ENCODE measurements around the gene INF2. TPM values are rescaled to one million over a fixed set of nuclear protein-coding genes. Genes with fewer than 3 reads are reported as not detected.

Gene INF2
- polyA plus RNA-seq, 10 donors, result 31.6 to 57.0 (median 43.3) TPM

DNA sequence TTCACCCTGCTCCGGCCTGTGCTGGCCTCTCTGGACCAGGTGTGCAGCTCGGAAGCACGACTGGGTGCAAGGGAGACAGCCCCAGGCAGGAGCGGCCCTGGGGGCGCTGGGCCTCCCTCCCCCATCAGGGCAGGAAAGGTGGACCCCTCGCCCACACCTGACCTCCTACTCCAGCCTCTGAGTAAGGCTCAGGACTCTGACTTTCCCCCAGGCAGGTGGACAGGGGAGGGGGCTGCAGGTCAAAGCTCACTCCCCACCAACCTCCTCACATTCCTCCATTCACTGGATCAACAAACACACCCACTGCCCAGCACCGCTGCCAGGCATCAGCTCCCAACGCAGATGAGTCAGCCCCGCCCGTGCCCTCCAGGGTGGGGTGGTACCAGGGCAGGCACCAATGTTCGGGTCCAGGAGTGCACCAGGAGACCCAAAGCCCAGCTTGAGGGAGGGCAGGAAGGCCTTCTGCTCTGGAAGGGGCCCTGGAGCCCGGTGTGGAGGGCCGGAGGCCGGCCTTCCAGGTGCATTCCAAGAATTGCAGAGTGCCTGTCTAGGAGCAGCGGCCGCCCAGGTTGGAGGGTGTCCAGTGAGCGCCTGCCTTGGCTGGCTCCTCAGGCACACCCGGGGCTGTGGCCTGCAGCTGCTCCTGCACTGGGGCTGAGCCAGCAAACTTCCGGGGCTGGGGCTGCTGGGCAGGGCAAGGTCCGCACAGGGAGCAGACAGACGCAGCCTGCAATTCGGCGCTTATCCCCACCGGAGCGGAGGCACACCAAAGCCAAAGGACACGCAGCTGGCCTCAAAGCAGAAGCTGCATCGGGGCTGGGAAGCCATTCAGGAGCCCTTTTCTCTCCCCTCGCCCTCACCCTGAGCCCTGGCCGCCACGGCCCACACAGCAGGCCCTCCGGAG, 1.6 kb upstream of the INF2 start:
- DNase-seq, result peak; percentile 71 to 88 (median 78)

DNA sequence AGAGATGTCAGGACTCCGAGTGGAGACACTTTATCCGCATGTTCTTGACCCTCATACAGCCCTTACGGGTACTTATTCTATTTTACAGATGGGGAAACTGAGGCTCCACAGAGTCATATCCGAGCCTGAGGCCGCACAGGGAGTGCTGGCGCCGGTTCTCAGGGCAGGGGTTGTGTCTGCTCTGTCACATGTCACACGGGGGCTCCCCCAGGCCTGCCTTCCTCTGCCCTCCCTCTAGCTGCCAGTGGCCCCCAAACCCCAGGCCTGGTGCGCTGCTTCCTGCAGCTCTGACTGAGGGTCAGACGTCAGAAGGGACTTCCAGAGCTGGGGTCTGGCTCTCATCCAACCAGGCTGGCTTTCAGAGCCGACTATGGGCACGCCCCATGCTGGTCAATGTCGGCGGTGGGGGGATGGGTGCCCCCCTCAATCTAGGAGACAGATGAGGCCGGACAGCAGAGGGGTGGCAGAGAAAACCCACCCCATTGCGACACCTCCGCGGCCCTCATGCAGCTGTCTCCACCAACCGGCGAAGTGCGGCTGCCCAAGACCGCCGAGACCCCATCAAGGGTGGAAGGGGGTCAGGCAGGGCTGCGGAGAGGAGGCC, 811 bp upstream of the INF2 start:
- peak in 1 of 3 donors; percentile 67 for DNase-seq

DNA sequence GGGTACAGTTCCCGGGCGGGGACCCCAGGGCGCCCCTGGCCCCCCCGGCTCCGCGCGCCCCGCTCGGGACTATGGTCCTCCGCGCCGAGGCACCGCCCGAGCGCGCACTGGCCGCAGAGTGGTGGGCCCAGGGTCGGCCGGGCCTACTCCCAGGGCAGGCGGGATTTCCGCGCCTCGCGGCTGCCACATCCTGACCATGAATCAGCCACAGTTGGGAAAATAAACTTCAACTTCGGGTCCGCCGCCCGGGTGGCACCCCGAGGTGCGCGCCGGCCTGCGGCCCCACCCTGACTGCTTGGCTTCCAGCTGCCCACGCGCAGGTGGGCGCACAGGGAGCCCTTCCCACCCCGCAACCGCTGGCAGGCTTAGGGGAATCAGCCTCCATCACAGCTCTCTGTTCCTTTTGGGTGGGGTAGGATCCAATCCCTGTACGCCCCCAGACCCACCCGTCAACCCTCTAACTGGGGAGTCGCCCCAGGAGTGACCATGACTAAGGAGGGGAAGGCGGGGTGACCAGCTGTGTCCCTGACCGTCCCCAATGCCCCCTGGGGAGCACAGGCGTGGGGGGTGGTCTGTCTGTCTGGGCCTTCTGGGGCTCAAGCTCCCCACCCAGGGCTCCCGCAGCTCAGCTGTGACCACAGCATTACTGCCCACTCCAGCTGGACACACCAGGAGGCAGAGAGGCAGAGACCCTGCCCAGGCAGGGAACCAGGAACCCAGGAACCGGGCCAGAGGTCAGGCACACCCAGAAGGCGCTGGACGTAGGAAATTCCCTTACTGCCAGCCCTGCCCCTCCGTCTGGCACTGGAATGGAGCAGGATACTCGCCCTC, 678 bp downstream of the INF2 start:
- no peak for DNase-seq

DNA sequence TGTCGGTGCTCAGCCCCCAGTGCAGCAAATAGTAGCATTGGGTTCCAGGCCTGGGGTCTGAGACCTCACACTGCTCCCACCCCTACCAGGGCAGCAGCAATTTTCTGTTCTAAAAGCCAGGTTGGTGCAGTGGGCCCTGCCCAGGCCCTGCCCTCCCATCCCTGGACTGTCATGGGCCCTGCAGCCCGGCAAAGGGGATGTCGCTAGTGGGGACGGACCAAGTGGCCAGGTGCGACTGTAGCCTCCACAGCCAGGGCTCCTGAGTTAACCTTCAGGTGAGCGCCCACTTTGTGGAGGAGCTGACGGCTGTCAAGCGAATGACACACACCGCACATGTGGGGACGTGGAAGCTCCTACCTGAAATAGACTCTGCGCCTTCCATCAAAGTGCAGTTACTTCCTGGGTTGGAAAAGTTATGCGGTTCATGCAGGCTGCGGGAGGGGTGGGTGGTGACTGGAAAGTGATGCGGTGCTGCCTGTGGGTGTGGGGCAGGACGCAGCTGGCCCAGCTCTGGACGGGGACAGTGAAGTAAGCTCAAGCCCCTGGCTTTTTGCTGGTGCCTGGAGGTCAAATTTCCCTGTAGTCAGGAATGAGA, 1.5 kb downstream of the INF2 start:
- DNase-seq, result no peak

- no peak for DNase-seq
Observed at GRCh38 chr14:104691546-104692260, 2.3 kb downstream of the INF2 start.

DNA sequence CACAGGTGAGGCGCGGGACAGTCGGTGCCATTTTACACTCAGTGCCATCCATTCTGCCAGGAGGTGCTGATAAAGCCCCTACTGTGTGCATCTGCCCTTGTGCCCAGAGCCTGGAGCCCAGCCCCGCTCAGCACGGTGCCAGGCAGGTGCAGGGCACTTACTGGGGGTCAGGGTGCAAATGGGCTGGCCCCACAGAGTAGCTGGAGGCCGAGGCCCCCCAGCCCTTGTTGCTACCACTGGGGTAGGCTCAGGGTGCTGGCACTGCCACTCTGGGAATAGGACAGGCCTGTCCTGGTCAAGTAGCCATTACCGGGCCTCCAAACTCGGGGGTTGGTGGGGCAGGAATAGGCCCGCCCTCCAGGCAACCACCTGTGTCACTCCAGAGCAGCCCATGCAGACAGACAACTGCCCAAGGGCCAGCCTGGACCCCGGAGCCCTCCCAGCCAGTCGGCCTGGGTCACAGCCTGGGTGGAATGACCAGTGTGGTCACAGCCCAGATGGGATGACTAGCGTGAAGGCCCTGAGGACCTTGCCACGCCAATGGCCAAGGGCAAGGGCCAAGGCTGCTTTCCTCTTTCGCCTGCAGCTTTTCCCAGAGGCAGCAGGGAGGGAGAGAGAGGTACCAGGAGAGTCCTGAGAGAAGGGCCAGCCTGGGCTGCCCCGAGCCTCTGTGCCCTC, 3.0 kb downstream of the INF2 start:
- DNase-seq, result no peak

- no peak for DNase-seq
Observed at GRCh38 chr14:104692939-104693315, 3.5 kb downstream of the INF2 start.

GRCh38 chr14:104693482-104694431, 4.3 kb downstream of the INF2 start:
- DNase-seq, result no peak

DNA sequence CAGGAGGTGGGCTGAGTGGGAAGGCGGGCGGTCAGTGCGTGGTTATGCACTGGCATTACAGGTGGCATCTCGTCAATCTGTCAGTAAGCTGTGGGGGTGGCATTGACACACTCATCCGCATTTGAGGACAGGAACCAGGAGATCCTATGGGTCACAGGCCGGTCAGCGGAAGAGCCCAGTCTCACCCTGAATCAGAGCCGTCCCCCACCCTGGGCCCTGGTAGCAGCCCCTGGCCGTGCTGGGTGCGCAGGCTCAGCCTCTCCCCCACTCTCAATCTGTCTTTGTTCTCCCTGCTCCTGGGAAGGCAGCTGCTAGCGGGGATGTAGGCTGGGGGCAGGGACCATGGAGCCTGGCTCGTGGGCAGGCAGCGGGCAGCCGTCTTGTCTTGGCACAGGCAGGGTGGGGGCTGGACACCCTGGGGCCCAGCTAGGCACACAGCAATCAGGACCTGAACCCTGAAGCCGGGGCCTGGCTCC, 5.1 kb downstream of the INF2 start:
- DNase-seq, result no peak

GRCh38 chr14:104694991-104695659, 5.7 kb downstream of the INF2 start:
- DNase-seq, result no peak

- DNase-seq, result no peak
Observed at GRCh38 chr14:104695660-104696000, 6.2 kb downstream of the INF2 start.

GRCh38 chr14:104696671-104697316, 7.4 kb downstream of the INF2 start:
- no peak for DNase-seq

DNA sequence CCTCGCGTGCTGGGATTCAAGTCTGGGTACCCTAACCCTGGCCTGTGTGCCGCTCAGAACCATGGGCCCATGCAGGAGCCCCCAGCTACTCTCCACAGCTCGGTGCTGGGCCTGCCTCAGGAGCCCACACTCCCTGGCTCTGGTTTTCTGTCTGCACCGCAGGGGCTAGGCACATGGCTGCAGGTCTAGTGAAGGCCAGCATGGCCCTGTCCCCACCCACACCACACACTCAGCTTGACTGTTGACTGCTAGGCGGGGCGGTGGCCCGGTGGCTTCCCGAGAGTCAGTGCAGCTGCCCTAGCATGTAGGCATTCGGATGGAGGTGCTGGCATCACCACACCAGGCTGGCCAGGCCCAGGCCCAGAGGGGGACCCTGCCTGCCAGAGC, 7.9 kb downstream of the INF2 start:
- DNase-seq, result no peak

GRCh38 chr14:104697892-104698583, 8.6 kb downstream of the INF2 start:
- DNase-seq, result peak in 1 of 3 donors; percentile 67

GRCh38 chr14:104698688-104699425, 9.4 kb downstream of the INF2 start:
- peak in 1 of 3 donors; percentile 76 for DNase-seq

DNA sequence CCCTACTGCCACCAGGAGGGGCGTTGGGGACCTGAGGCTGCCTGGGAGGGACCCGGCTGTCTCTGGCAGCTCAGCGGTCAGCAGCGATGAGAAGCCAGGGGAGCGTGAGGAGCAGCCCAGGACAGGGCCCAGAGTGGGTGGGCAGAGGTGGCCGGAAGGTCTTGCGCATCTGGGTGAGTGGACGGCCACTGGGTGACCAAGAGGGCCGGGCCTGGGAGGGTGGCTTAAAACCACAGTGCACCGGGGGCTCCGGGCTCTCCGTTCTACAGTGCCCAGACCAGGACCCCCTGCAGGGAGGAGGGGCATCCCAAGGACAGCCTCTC, 10.0 kb downstream of the INF2 start:
- DNase-seq, result no peak

GRCh38 chr14:104700225-104700651, 10.8 kb downstream of the INF2 start:
- peak in 1 of 3 donors; percentile 60 for DNase-seq
